ENCODE results near the gene TUBG2. TPM values are rescaled to one million over a fixed set of nuclear protein-coding genes. Genes with fewer than 3 reads are reported as not detected.

TUBG2 gene
- total and polyA plus RNA-seq, 2 of the 8 experiments (the other 6 are each of a cell fraction or from before 2014, with no cell fraction given) = 14.8 to 16.6 TPM

GRCh38 chr17:42670789-42671657 lies 11.9 kb downstream of the TUBG2 start:
- Histone ChIP-seq H4K5ac (ENCODE audit: insufficient read length, low read depth, low read length) (no peak overlapping the region), H3K79me1 (ENCODE audit: low read depth, low read length) (no peaks in the 10 kb centered on the region), H3K56ac (replicated peaks; ENCODE audit: insufficient read length, low read depth, low read length) (no peak overlapping the region), H3K23me2 (ENCODE audit: low read depth, low read length) (peaks cover 26% of the 10 kb centered on the region), H2BK15ac (ENCODE audit: low read length) (0 out of 2 replicates have a peak overlapping the region, but pooled peaks have one; percentile 61), H2BK12ac (ENCODE audit: low read depth, low read length) (0 out of 2 replicates have a peak overlapping the region, but pooled peaks have one; percentile 33), H2BK120ac (replicated peaks; ENCODE audit: low read depth, low read length) (no peak overlapping the region), H3K27ac (ENCODE audit: low read depth, low read length) (no peak overlapping the region), H3K9ac (replicated peaks in 1 of 4; ENCODE audit: extremely low read depth in 1 of 4, low read depth in 3 of 4, low read length in 3 of 4) (no peak overlapping the region; a peak in 1 of 7 replicates), H3K79me2 (ENCODE audit: control insufficient read depth in 1 of 2, insufficient read depth in 2 of 2, low read length in 2 of 2) (no peaks in the 10 kb centered on the region), H2AFZ (ENCODE audit: low read length) (no peak overlapping the region), H3K4ac (replicated peaks; ENCODE audit: insufficient read length, low read depth, low read length) (peak overlapping the region; percentile 87), H3K4me1 (replicated peaks in 1 of 4; ENCODE audit: control insufficient read depth in 3 of 4, insufficient read depth in 4 of 4, low read length in 3 of 4) (peaks cover 0 to 52% (median 34%) of the 10 kb centered on the region in 4 experiments; a peak in 6 of 7 replicates), H3K27me3 (replicated peaks in 1 of 4; ENCODE audit: control insufficient read depth in 3 of 4, extremely low read depth in 1 of 4, insufficient read depth in 3 of 4, low read length in 3 of 4) (peaks cover 2 to 45% (median 33%) of the 10 kb centered on the region in 4 experiments), H3K14ac (ENCODE audit: insufficient read length) (no peak overlapping the region), H3K23ac (ENCODE audit: insufficient read length) (no peak overlapping the region), H4K8ac (ENCODE audit: extremely low read depth, insufficient read depth, low read length) (no peak overlapping the region), H4K20me1 (replicated peaks in 1 of 2; ENCODE audit: control insufficient read depth in 1 of 2, insufficient read depth in 2 of 2, low read length in 2 of 2) (peaks cover 3 to 16% of the 10 kb centered on the region in 2 experiments), H3K36me3 (ENCODE audit: control insufficient read depth in 2 of 4, insufficient read depth in 4 of 4, low read length in 3 of 4) (peaks cover 8 to 38% (median 11%) of the 10 kb centered on the region in 4 experiments; a peak in 5 of 8 replicates), H3K9me3 (ENCODE audit: insufficient read depth in 2 of 2, low read depth in 1 of 2, low read length in 1 of 2) (no peaks in the 10 kb centered on the region), H2AK5ac (ENCODE audit: low read depth, low read length) (no peak overlapping the region), H4K91ac (replicated peaks; ENCODE audit: insufficient read length, low read length) (peak overlapping the region; percentile 67), H3K4me2 (ENCODE audit: insufficient read depth in 1 of 2, low read depth in 2 of 2, low read length in 2 of 2) (peak overlapping the region; percentile 69 to 96), H2BK20ac (ENCODE audit: low read length) (0 out of 2 replicates have a peak overlapping the region, but pooled peaks have one; percentile 32), H3K4me3 (ENCODE audit: extremely low read depth in 1 of 4, insufficient read depth in 2 of 4, low read depth in 3 of 4, low read length in 4 of 4) (peak overlapping the region; percentile 26 to 65 (median 34); a peak in 6 of 8 replicates), H3K18ac (ENCODE audit: extremely low read depth, low read length) (peak overlapping the region; percentile 71; the same call in 1 of the 2 replicates), H2BK5ac (ENCODE audit: low read depth, low read length) (no peak overlapping the region)
- 42% methylated on average over 44 of the region's 50 CpGs; no CpG with 5 or more reads in 1 of the 2 experiments for WGBS, 2 experiments (ENCODE audit: extremely low coverage in 1 of 2, insufficient coverage in 1 of 2, insufficient read length in 1 of 2, insufficient replicate concordance in 2 of 2, low coverage in 1 of 2, low lambda C conversion rate in 2 of 2, missing lambda C conversion rate in 1 of 2)
- FAIRE-seq = no peak
- POLR2A ChIA-PET (ENCODE audit: partially characterized antibody) = interaction anchor here (1.2 to 16.6 kb wide), 8 partner anchors 4 to 124 kb away, joined by 3 to 239 read pairs (median 6); partner anchors contain the start of genes CCR10, PLEKHH3, PSMC3IP and TUBG2
- peak in 1 of 2 experiments; percentile 61 for DNase-seq (ENCODE audit: low read depth in 1 of 2, low spot score in 2 of 2)
- CTCF ChIA-PET (ENCODE audit: partially characterized antibody) = interaction anchor here (0.7 to 7.1 kb wide), 8 partner anchors 9 to 93 kb away, joined by 4 to 56 read pairs (median 8); partner anchors contain the start of genes CCR10, PSMC3IP, RETREG3 and TUBG1
- no peak for TF ChIP-seq SP1 (IDR thresholded peaks at IDR 0.05; ENCODE audit: low read depth, low read length)
- TF ChIP-seq BACH1 (IDR thresholded peaks at IDR 0.05; ENCODE audit: low read length) = no peak
- no peak for TF ChIP-seq POU5F1 (IDR thresholded peaks at IDR 0.05; ENCODE audit: low read depth, low read length)
- peak; percentile 57 for TF ChIP-seq USF2 (IDR thresholded peaks at IDR 0.05; ENCODE audit: low read length)
- TF ChIP-seq RAD21 (IDR thresholded peaks at IDR 0.05 in 1 of 2, conservative IDR thresholded peaks at IDR 0.05 in 1 of 2; ENCODE audit: low read depth in 2 of 2, low read length in 2 of 2) = no peak
- TF ChIP-seq SIX5 (IDR thresholded peaks at IDR 0.05; ENCODE audit: low read depth, low read length) = no peak
- TF ChIP-seq CTBP2 (IDR thresholded peaks at IDR 0.05; ENCODE audit: borderline replicate concordance, insufficient read depth, insufficient read length, low read length) = no peak
- 0 out of 2 replicates have a peak, but pooled peaks have one; percentile 1 for TF ChIP-seq POLR2AphosphoS5 (IDR thresholded peaks at IDR 0.05; ENCODE audit: low read depth, low read length)
- TF ChIP-seq TCF12 (IDR thresholded peaks at IDR 0.05; ENCODE audit: low read depth, low read length) = no peak
- no peak for TF ChIP-seq CHD1 (IDR thresholded peaks at IDR 0.05; ENCODE audit: low read depth, low read length)
